GM21619 (cell line): Measurements from ENCODE around the gene AUTS2.

Experiments used
- ATAC-seq: cut with Tn5 transposase; IDR thresholded peaks from one replicate; pipeline ENCODE4 v1.9.1; 2021; ENCODE audit not compliant: unreplicated experiment

AUTS2 gene

GRCh38 chr7:70502117-70502863 lies 904.0 kb downstream of the AUTS2 start:
- ATAC-seq: no peak

GRCh38 chr7:70504254-70504653 lies 906.0 kb downstream of the AUTS2 start:
- no peak for ATAC-seq

- no peak for ATAC-seq
Observed at GRCh38 chr7:70505468-70505867, 907.2 kb downstream of the AUTS2 start.

GRCh38 chr7:70505886-70506285 lies 907.6 kb downstream of the AUTS2 start:
- ATAC-seq: no peak

- no peak for ATAC-seq
Observed at GRCh38 chr7:70506434-70506833, 908.2 kb downstream of the AUTS2 start.

GRCh38 chr7:70512144-70512543 lies 913.9 kb downstream of the AUTS2 start:
- no peak for ATAC-seq

- no peak for ATAC-seq
Observed at GRCh38 chr7:70512761-70513160, 914.5 kb downstream of the AUTS2 start.

GRCh38 chr7:70520611-70521010 lies 922.3 kb downstream of the AUTS2 start:
- ATAC-seq: no peak

GRCh38 chr7:70523249-70523988 lies 925.1 kb downstream of the AUTS2 start:
- no peak for ATAC-seq

GRCh38 chr7:70523989-70524351 lies 925.7 kb downstream of the AUTS2 start:
- no peak for ATAC-seq

GRCh38 chr7:70525991-70526390 lies 927.7 kb downstream of the AUTS2 start:
- no peak for ATAC-seq

GRCh38 chr7:70527520-70528115 lies 929.3 kb downstream of the AUTS2 start:
- no peak for ATAC-seq

GRCh38 chr7:70529436-70529835 lies 931.2 kb downstream of the AUTS2 start:
- no peak for ATAC-seq

- ATAC-seq: no peak
Observed at GRCh38 chr7:70529914-70530585, 931.8 kb downstream of the AUTS2 start.

- no peak for ATAC-seq
Observed at GRCh38 chr7:70533614-70534013, 935.3 kb downstream of the AUTS2 start.

- ATAC-seq: no peak
Observed at GRCh38 chr7:70539205-70539604, 940.9 kb downstream of the AUTS2 start.

- ATAC-seq: no peak
Observed at GRCh38 chr7:70539617-70540016, 941.3 kb downstream of the AUTS2 start.

- no peak for ATAC-seq
Observed at GRCh38 chr7:70540641-70541040, 942.4 kb downstream of the AUTS2 start.

- ATAC-seq: no peak
Observed at GRCh38 chr7:70542750-70543376, 944.6 kb downstream of the AUTS2 start.

- ATAC-seq: no peak
Observed at GRCh38 chr7:70544016-70544415, 945.7 kb downstream of the AUTS2 start.

- ATAC-seq: no peak
Observed at GRCh38 chr7:70545214-70545613, 946.9 kb downstream of the AUTS2 start.
